Prostate gland (tissue), 2 donors: ENCODE results near the gene SHISA5. TPM values are rescaled to one million over a fixed set of nuclear protein-coding genes. Genes with fewer than 3 reads are reported as not detected.

Experiments used
- DNase-seq: peaks from one replicate; pipeline ENCODE4 v3.0.0-alpha.2; 2019; ENCODE audit warnings: low spot score
- H3K27ac ChIP-seq, 2 donors: fragments of 200-600 bp; sonication (generic); 2 replicates each; pipeline ENCODE4 v1.5.1; 2017 to 2019
- H3K27me3 ChIP-seq: fragments of 200-600 bp; sonication (generic); replicated peaks from 2 replicates; pipeline ENCODE4 v1.5.1; 2019; ENCODE audit not compliant: insufficient read depth
- H3K36me3 ChIP-seq, 2 donors: fragments of 200-600 bp; sonication (generic); 1 replicate in 1 of 2; 2 replicates in 1 of 2; pipeline versions ENCODE4 v1.5.1 to v1.8.1; 2017 to 2019
- H3K4me1 ChIP-seq: fragments of 200-600 bp; sonication (generic); replicated peaks from 2 replicates; pipeline ENCODE4 v1.5.1; 2019
- H3K4me3 ChIP-seq, 2 donors: fragments of 200-600 bp; sonication (generic); 2 replicates each; pipeline ENCODE4 v1.5.1; 2017 to 2019
- H3K9me3 ChIP-seq: fragments of 200-600 bp; sonication (generic); 2 replicates; pipeline ENCODE4 v1.5.1; 2017
- POLR2A ChIP-seq: fragments of 450-650 bp; IDR thresholded peaks from one replicate; pipeline ENCODE4 v1.6.1; 2016; ENCODE audit warnings: antibody characterized with exemption, mild to moderate bottlenecking
- POLR2AphosphoS5 ChIP-seq: sonication (generic); formaldehyde crosslinking; IDR thresholded peaks from one replicate; pipeline ENCODE4 v1.6.1; 2017; ENCODE audit warnings: antibody characterized with exemption
- WGBS: methylation state at CpG from one replicate; pipeline ENCODE4 v1.1.5; 2018; 5-methylcytosine and 5-hydroxymethylcytosine counted together
- intact Hi-C: fragments of 100-400 bp; cut with DNase I; formaldehyde crosslinking; loops from one replicate; pipeline ENCODE4 v1.14.2; 2022
- total RNA-seq, 2 donors: library from RNA; depleted of rRNA; stranded (reverse); fragments of >200 nt; gene quantifications; one replicate each; pipeline ENCODE4 v1.1.0, GENCODE V29; 2016
- TF ChIP-seq, protein P1 (sequence below), 4 experiments: fragments of 200-600 bp in 2 of 4; fragments of 450-650 bp in 2 of 4; sonication (generic) in 2 of 4; IDR thresholded peaks; 1 replicate in 3 of 4; 2 replicates in 1 of 4; pipeline ENCODE4 v1.5.1; 2016 to 2019; ENCODE audit warnings: antibody characterized with exemption in 4 of 4, mild to moderate bottlenecking in 2 of 4, moderate library complexity in 2 of 4

SHISA5 gene
- total RNA-seq, 2 donors from 2014 or later, result 152 to 231 TPM

DNA sequence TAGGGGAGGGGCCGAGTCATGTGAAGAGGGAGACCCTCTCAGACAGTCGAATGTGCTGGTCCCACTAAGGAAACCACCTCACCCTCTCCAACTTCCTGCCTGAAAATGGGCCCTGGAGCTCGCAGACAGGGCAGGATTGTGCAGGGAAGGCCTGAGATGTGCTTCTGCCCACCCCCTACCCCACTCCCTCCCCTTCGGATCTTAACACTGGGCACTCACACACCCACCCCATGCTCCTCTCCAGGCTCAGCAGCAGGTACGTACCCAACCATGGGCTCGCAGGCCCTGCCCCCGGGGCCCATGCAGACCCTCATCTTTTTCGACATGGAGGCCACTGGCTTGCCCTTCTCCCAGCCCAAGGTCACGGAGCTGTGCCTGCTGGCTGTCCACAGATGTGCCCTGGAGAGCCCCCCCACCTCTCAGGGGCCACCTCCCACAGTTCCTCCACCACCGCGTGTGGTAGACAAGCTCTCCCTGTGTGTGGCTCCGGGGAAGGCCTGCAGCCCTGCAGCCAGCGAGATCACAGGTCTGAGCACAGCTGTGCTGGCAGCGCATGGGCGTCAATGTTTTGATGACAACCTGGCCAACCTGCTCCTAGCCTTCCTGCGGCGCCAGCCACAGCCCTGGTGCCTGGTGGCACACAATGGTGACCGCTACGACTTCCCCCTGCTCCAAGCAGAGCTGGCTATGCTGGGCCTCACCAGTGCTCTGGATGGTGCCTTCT lies 37.4 kb downstream of the SHISA5 start:
- intact Hi-C loops, result loop anchor here (5.0 kb wide), 1 partner anchor 131 kb away; the partner anchor contains the start of gene COL7A1
- peak overlapping the region; percentile 99 to 100 for H3K27ac ChIP-seq
- no peaks in the 10 kb centered on the region for H3K27me3 ChIP-seq
- no peak for TF ChIP-seq POLR2A
- TF ChIP-seq, protein P1, sequence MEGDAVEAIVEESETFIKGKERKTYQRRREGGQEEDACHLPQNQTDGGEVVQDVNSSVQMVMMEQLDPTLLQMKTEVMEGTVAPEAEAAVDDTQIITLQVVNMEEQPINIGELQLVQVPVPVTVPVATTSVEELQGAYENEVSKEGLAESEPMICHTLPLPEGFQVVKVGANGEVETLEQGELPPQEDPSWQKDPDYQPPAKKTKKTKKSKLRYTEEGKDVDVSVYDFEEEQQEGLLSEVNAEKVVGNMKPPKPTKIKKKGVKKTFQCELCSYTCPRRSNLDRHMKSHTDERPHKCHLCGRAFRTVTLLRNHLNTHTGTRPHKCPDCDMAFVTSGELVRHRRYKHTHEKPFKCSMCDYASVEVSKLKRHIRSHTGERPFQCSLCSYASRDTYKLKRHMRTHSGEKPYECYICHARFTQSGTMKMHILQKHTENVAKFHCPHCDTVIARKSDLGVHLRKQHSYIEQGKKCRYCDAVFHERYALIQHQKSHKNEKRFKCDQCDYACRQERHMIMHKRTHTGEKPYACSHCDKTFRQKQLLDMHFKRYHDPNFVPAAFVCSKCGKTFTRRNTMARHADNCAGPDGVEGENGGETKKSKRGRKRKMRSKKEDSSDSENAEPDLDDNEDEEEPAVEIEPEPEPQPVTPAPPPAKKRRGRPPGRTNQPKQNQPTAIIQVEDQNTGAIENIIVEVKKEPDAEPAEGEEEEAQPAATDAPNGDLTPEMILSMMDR (IDR thresholded peaks at IDR 0.05), result no peak
- no peak for TF ChIP-seq POLR2AphosphoS5
- peak overlapping the region; percentile 35 to 50 for H3K4me3 ChIP-seq
- peaks cover 43% of the 10 kb centered on the region for H3K4me1 ChIP-seq
- H3K36me3 ChIP-seq, result peaks cover 0 to 7% of the 10 kb centered on the region in 2 donors
- WGBS, result 28% methylated on average over 19 of the region's 19 CpGs
- no peak for DNase-seq
- no peaks in the 10 kb centered on the region for H3K9me3 ChIP-seq

DNA sequence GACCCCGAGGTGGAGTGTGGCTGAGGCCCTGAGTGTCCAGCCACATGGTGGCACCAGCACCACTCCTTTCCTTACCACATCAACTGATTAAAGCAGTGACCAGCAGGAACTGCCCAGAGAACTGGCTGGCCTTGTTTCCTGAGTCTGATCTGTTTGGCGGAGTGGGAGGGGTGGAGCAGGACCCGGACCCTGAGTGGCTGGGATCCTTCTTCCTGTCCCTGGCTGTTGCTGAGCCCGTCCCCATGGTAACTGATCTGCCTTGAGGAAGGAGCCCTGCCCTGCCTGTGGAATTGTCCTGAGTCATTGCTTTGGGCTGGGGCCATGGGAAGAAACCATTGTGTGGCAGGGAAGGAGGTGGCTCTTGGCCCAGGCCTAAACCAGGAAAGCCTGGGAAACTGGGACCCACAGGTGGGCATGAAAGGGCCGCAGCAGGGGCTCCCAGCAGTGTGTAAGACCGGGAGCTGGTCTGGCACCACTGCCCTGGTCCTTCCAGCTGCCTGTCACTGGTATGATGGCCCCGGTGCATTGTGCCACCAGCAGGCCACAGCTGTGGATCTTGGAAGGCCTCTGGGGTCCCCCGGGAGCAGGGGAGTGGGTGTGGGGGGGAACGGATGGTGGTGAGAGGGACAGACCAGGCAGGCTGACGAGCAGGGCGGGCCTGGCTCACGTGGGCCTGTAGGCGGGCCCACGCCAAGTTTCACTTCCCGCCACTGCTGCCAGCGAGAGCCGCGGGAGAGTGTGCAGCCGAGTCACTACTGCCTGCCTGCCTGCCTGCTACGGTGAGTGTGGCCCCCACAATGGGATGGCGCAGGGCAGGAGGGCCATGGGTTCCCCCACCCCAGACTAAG lies 38.2 kb downstream of the SHISA5 start:
- peak; percentile 100 for DNase-seq
- TF ChIP-seq POLR2AphosphoS5, result peak; percentile 96
- TF ChIP-seq POLR2A, result peak; percentile 91
- TF ChIP-seq, protein P1 (IDR thresholded peaks at IDR 0.05), result peak; percentile 65 to 97 (median 96)
- 1% methylated on average over 21 of the region's 21 CpGs for WGBS
- Histone ChIP-seq H3K27me3 (no peaks in the 10 kb centered on the region), H3K4me3 (peak overlapping the region; percentile 35 to 50), H3K27ac (peak overlapping the region; percentile 99 to 100), H3K36me3 (peaks cover 0 to 7% of the 10 kb centered on the region in 2 donors), H3K4me1 (peaks cover 43% of the 10 kb centered on the region), H3K9me3 (no peaks in the 10 kb centered on the region)
- intact Hi-C loops, result loop anchor here (1.0 to 5.0 kb wide), 3 partner anchors 41 to 132 kb away; partner anchors contain the start of gene COL7A1

DNA sequence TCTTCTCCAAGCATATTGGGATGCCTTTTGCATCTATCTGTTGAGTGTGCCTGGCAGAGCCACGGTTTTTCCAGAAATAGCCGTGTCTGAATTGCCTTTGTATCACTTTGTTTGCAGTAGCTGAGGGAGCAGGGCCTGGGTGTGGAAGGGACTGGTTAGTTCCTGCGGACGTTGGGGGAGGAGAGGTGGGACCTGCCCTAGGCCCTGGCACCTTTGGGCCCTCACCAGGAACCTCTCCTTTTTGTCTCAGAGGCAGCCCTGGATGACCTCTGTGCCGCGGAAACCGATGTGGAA lies 38.8 kb downstream of the SHISA5 start:
- intact Hi-C loops, result loop anchor here (1.0 to 5.0 kb wide), 3 partner anchors 42 to 132 kb away; partner anchors contain the start of gene COL7A1
- Histone ChIP-seq H3K27me3 (no peaks in the 10 kb centered on the region), H3K4me3 (no peak overlapping the region), H3K9me3 (no peaks in the 10 kb centered on the region), H3K4me1 (peaks cover 40% of the 10 kb centered on the region), H3K27ac (peak overlapping the region; percentile 99 to 100), H3K36me3 (peaks cover 0 to 7% of the 10 kb centered on the region in 2 donors)
- no peak for DNase-seq
- 11% methylated on average over 7 of the region's 7 CpGs for WGBS
- TF ChIP-seq, protein P1 (IDR thresholded peaks at IDR 0.05), result no peak
- TF ChIP-seq POLR2A, result no peak
- TF ChIP-seq POLR2AphosphoS5, result no peak

DNA sequence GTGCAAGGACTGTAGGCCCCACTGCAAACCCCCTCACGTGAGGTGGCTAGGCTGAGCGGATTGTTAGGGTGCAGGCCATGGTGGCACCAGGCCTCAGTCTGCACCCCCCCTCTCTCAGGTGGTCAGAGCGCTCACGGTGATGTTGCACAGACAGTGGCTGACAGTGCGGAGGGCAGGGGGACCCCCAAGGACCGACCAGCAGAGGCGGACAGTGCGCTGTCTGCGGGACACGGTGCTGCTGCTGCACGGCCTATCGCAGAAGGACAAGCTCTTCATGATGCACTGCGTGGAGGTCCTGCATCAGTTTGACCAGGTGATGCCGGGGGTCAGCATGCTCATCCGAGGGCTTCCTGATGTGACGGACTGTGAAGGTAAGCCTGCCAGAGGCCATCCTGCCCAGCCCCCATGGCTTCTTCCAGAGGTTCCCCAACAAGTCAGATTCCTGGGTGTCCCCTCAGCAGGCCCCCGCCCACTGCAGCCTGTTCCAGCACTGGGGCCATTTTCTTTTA lies 39.2 kb downstream of the SHISA5 start:
- H3K36me3 ChIP-seq, result peaks cover 0 to 7% of the 10 kb centered on the region in 2 donors
- intact Hi-C loops, result loop anchor here (1.0 to 5.0 kb wide), 3 partner anchors 42 to 133 kb away; partner anchors contain the start of gene COL7A1
- 92% methylated on average over 17 of the region's 17 CpGs for WGBS

More for the DNA sequence above, 39.2 kb downstream of the SHISA5 start:
- H3K27ac ChIP-seq, result peak overlapping the region; percentile 99 to 100
- DNase-seq, result peak; percentile 25
- no peaks in the 10 kb centered on the region for H3K9me3 ChIP-seq
- H3K27me3 ChIP-seq, result no peaks in the 10 kb centered on the region
- H3K4me3 ChIP-seq, result no peak overlapping the region
- no peak for TF ChIP-seq POLR2AphosphoS5
- TF ChIP-seq POLR2A, result no peak
- TF ChIP-seq, protein P1 (IDR thresholded peaks at IDR 0.05), result no peak
- peaks cover 39% of the 10 kb centered on the region for H3K4me1 ChIP-seq
